ENCODE data around the gene JADE2.

The JADE2 gene

DNA sequence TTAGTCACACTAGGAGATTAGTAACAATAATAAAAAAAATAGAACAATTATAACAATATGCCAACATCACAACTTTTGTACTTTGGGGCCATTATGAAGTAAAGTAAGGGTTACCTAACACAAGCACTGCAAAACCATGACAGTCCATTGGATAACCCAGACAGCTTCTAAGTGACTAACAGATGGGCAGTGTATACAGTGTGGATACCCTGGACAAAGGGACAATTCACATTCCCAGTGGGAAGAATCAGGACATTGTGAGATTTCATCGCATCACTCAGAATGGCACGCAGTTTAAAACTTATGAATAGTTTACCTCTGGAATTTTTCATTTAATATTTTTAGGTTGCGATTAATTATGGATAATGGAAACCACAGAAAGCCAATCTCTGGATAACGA, 45.6 kb upstream of the JADE2 start (continued):
- TF ChIP-seq SCRT1 (tag by site-specific recombination; IDR thresholded peaks at IDR 0.05; ENCODE audit: borderline replicate concordance) (no peak), GLI2 (tag by site-specific recombination; IDR thresholded peaks at IDR 0.05; ENCODE audit: borderline replicate concordance, low read depth) (no peak), YY1 (tag by site-specific recombination; IDR thresholded peaks at IDR 0.05) (no peak), ZNF660 (tag by site-specific recombination; IDR thresholded peaks at IDR 0.05) (no peak), ZNF830 (tag by site-specific recombination; IDR thresholded peaks at IDR 0.05; ENCODE audit: low read depth) (no peak)
- TF ChIP-seq, protein P1, sequence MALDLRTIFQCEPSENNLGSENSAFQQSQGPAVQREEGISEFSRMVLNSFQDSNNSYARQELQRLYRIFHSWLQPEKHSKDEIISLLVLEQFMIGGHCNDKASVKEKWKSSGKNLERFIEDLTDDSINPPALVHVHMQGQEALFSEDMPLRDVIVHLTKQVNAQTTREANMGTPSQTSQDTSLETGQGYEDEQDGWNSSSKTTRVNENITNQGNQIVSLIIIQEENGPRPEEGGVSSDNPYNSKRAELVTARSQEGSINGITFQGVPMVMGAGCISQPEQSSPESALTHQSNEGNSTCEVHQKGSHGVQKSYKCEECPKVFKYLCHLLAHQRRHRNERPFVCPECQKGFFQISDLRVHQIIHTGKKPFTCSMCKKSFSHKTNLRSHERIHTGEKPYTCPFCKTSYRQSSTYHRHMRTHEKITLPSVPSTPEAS (tag by site-specific recombination; IDR thresholded peaks at IDR 0.05), result no peak

DNA sequence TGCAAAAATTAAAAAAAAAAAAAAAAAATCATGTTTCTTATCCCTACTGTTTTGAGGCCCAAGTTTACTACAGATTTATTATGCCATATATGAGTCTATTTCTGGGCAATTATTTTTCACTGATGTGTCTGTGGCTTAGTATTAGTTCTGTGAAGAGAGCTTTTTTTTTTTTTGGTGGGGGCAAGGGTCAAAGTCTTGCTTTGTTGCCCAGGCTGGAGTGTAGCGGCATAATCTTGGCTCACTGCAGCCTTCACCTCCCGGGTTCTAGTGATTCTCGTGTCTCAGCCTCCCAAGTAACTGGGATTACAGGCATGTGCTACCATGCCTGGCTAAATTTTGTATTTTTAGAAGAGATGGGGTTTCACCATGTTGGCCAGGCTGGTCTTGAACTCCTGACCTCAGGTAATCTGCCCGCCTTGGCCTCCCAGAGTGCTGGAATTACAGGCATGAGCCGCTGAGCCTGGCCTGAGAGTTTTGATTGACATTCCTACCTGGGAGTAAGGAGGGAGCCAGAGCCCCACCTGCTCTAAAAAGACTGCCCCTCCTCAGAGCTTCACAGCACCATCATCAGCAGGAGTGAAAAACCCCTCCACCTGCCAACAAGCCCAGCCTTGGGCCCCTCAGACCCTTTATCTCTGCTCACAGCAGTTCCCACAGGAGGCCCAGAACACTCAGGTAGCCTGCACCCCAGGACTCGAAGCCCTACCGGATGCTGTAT, 36.1 kb upstream of the JADE2 start:
- no peaks in the 10 kb centered on the region for H3K9me3 ChIP-seq (ENCODE audit: control insufficient read depth, insufficient read depth, low read depth, low read length)
- H3K4me1 ChIP-seq (ENCODE audit: control insufficient read depth, insufficient read depth, low read length), result no peaks in the 10 kb centered on the region
- CTCF ChIA-PET, result no interaction called here
- TF ChIP-seq ZNF768 (tag by site-specific recombination; IDR thresholded peaks at IDR 0.05) (no peak), ZNF791 (tag by site-specific recombination; IDR thresholded peaks at IDR 0.05) (no peak), ZNF311 (tag by site-specific recombination; IDR thresholded peaks at IDR 0.05; ENCODE audit: borderline replicate concordance) (no peak), ZIC2 (tag by site-specific recombination; IDR thresholded peaks at IDR 0.05) (peak; percentile 40; the same call in 1 of the 2 replicates)
- TF ChIP-seq, protein P2, sequence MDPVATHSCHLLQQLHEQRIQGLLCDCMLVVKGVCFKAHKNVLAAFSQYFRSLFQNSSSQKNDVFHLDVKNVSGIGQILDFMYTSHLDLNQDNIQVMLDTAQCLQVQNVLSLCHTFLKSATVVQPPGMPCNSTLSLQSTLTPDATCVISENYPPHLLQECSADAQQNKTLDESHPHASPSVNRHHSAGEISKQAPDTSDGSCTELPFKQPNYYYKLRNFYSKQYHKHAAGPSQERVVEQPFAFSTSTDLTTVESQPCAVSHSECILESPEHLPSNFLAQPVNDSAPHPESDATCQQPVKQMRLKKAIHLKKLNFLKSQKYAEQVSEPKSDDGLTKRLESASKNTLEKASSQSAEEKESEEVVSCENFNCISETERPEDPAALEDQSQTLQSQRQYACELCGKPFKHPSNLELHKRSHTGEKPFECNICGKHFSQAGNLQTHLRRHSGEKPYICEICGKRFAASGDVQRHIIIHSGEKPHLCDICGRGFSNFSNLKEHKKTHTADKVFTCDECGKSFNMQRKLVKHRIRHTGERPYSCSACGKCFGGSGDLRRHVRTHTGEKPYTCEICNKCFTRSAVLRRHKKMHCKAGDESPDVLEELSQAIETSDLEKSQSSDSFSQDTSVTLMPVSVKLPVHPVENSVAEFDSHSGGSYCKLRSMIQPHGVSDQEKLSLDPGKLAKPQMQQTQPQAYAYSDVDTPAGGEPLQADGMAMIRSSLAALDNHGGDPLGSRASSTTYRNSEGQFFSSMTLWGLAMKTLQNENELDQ (tag by site-specific recombination; IDR thresholded peaks at IDR 0.05; ENCODE audit: low read depth), result no peak
- H3K36me3 ChIP-seq (ENCODE audit: control insufficient read depth in 2 of 2, insufficient read depth in 1 of 2, low read length in 2 of 2), result no peaks in the 10 kb centered on the region
- no peak overlapping the region for H3K27ac ChIP-seq (ENCODE audit: extremely low read depth, low read depth, low read length)
- H3K4me3 ChIP-seq (ENCODE audit: low read depth, low read length), result no peak overlapping the region
- POLR2A ChIA-PET, result no interaction called here

DNA sequence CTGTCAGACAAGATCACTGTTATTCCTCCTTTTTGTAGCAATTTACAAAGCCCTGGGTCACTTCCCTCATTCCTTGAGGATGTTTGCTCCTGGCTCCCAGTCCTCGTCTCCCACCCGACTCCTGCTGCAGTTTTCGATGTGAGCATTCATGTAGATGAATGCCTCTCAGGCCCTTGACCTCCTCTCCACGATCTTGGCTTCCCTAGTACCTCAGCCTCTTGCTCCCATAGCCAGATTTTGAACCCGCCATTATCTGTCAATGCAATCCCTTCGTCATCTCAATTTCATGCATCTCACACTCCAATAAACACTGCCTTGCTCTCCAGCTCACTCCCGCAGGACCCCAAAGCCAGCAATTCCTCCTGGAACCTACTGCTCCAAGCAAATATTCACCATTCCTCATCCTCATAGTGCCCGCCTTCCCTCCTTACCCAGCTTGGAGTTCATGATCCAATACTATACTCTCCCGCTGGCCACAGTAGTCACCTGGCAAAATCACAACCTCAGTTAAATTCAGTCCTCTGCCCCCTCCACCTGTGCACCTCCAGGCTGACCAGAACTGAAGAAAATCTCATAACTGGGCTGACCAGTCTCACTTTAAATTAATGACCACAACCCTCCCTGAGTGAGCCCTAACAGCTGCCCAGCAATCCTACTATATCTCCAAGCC, 35.1 kb upstream of the JADE2 start:
- no peak for TF ChIP-seq HOXD13 (CRISPR knock-in tag; IDR thresholded peaks at IDR 0.05; ENCODE audit: borderline replicate concordance)
- no peak for TF ChIP-seq KLF1 (tag by site-specific recombination; IDR thresholded peaks at IDR 0.05)
- TF ChIP-seq ZBTB8A (tag by site-specific recombination; IDR thresholded peaks at IDR 0.05), result no peak
- TF ChIP-seq ZNF354C (tag by site-specific recombination; IDR thresholded peaks at IDR 0.05; ENCODE audit: borderline replicate concordance, low read depth), result no peak
- TF ChIP-seq, protein P3, sequence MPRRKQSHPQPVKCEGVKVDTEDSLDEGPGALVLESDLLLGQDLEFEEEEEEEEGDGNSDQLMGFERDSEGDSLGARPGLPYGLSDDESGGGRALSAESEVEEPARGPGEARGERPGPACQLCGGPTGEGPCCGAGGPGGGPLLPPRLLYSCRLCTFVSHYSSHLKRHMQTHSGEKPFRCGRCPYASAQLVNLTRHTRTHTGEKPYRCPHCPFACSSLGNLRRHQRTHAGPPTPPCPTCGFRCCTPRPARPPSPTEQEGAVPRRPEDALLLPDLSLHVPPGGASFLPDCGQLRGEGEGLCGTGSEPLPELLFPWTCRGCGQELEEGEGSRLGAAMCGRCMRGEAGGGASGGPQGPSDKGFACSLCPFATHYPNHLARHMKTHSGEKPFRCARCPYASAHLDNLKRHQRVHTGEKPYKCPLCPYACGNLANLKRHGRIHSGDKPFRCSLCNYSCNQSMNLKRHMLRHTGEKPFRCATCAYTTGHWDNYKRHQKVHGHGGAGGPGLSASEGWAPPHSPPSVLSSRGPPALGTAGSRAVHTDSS (tag by site-specific recombination; IDR thresholded peaks at IDR 0.05), result no peak
- no peak for TF ChIP-seq ZNF2 (tag by site-specific recombination; IDR thresholded peaks at IDR 0.05)
- no peak for TF ChIP-seq ZNF843 (tag by site-specific recombination; IDR thresholded peaks at IDR 0.05)
- ChIA-PET CTCF (interaction anchor here (0.9 kb wide), 1 partner anchor 32 kb away, joined by 3 read pairs; no protein-coding TSS in a partner anchor), POLR2A (no interaction called here)
- H3K4me1 ChIP-seq (ENCODE audit: control insufficient read depth, insufficient read depth, low read length), result no peaks in the 10 kb centered on the region
- no peaks in the 10 kb centered on the region for H3K9me3 ChIP-seq (ENCODE audit: control insufficient read depth, insufficient read depth, low read depth, low read length)
- H3K27ac ChIP-seq (ENCODE audit: extremely low read depth, low read depth, low read length), result no peak overlapping the region
- no peaks in the 10 kb centered on the region for H3K36me3 ChIP-seq (ENCODE audit: control insufficient read depth in 2 of 2, insufficient read depth in 1 of 2, low read length in 2 of 2)
- no peak overlapping the region for H3K4me3 ChIP-seq (ENCODE audit: low read depth, low read length)
